Endodermal cell (in vitro differentiated cells): Measurements from ENCODE around the gene SRSF7. TPM values are rescaled to one million over a fixed set of nuclear protein-coding genes. Genes with fewer than 3 reads are reported as not detected.
"Not testable (repeated sequence)": the region's sequence is repeated elsewhere in the genome, so short reads cannot be mapped to it uniquely, and the experiment has no call there.

Experiments
- DNase-seq: peaks from one replicate; pipeline ENCODE4 v3.0.0-alpha.2; 2017
- H3K27ac ChIP-seq: 2 replicates; pipeline ENCODE4 v1.5.1; 2013; ENCODE audit warnings: mild to moderate bottlenecking, low read depth, low read length, moderate library complexity
- H3K27me3 ChIP-seq: 2 replicates; pipeline ENCODE4 v1.6.1; 2013; ENCODE audit warnings: mild to moderate bottlenecking, low read length, moderate library complexity; ENCODE audit not compliant: insufficient read depth, control insufficient read depth, poor library complexity, severe bottlenecking
- H3K36me3 ChIP-seq: 2 replicates; pipeline ENCODE4 v1.7.0; 2013; ENCODE audit warnings: mild to moderate bottlenecking, low read length, moderate library complexity; ENCODE audit not compliant: control insufficient read depth, insufficient read depth
- H3K4me1 ChIP-seq: one replicate; pipeline ENCODE4 v1.7.0; 2013; ENCODE audit warnings: low read length; ENCODE audit not compliant: control insufficient read depth, insufficient read depth
- H3K4me3 ChIP-seq: 2 replicates; pipeline ENCODE4 v1.5.1; 2013; ENCODE audit warnings: mild to moderate bottlenecking, low read length, moderate library complexity
- H3K9ac ChIP-seq: 2 replicates; pipeline ENCODE4 v1.6.1; 2013; ENCODE audit warnings: mild to moderate bottlenecking, low read length, moderate library complexity; ENCODE audit not compliant: poor library complexity, severe bottlenecking; ENCODE audit errors: extremely low read depth
- H3K9me3 ChIP-seq: 2 replicates; pipeline ENCODE4 v1.6.1; 2013; ENCODE audit warnings: mild to moderate bottlenecking, low read length, moderate library complexity; ENCODE audit not compliant: control insufficient read depth
- H3K27ac Mint-ChIP-seq: 2 replicates; pipeline ENCODE4 v1.8.0; 2020; ENCODE audit warnings: mixed read lengths
- H3K27me3 Mint-ChIP-seq: 2 replicates; pipeline ENCODE4 v1.8.0; 2021; ENCODE audit warnings: mild to moderate bottlenecking, mixed read lengths; ENCODE audit not compliant: insufficient read depth
- H3K36me3 Mint-ChIP-seq: 2 replicates; pipeline ENCODE4 v1.8.0; 2020; ENCODE audit warnings: low read depth, mixed read lengths
- H3K4me1 Mint-ChIP-seq: 2 replicates; pipeline ENCODE4 v1.8.0; 2020; ENCODE audit warnings: mixed read lengths
- H3K4me3 Mint-ChIP-seq: 2 replicates; pipeline ENCODE4 v1.8.0; 2020; ENCODE audit warnings: mild to moderate bottlenecking, moderate library complexity, mixed read lengths
- H3K9me3 Mint-ChIP-seq: 2 replicates; pipeline ENCODE4 v1.8.0; 2020; ENCODE audit warnings: mild to moderate bottlenecking, mixed read lengths
- CTCF ChIP-seq: fragments of 200-600 bp; sonication (generic); conservative IDR thresholded peaks from 2 replicates; pipeline ENCODE4 v1.5.0; 2021; ENCODE audit warnings: antibody characterized with exemption, mild to moderate bottlenecking
- WGBS, 2 experiments: methylation state at CpG; one replicate each; pipeline versions ENCODE4 v1.1.5 to v1.1.7; 2013; ENCODE audit warnings: missing lambda C conversion rate in 2 of 2, mixed read lengths in 1 of 2; ENCODE audit not compliant: insufficient coverage in 1 of 2, insufficient read length in 1 of 2; 5-methylcytosine and 5-hydroxymethylcytosine counted together
- total RNA-seq, 2 donors: library from RNA; stranded (reverse); fragmentation: NEBNext Ultra II Directional in 1 of 2; extraction: Animal tissue kit (Norgen Biotek cat#: 25700) in 1 of 2; gene quantifications; 2 replicates in 1 of 2; 3 replicates in 1 of 2; pipeline ENCODE4 v1.2.1, GENCODE V29; 2021

Gene SRSF7
- total RNA-seq, 2 donors from 2014 or later, result 306 to 332 TPM

DNA sequence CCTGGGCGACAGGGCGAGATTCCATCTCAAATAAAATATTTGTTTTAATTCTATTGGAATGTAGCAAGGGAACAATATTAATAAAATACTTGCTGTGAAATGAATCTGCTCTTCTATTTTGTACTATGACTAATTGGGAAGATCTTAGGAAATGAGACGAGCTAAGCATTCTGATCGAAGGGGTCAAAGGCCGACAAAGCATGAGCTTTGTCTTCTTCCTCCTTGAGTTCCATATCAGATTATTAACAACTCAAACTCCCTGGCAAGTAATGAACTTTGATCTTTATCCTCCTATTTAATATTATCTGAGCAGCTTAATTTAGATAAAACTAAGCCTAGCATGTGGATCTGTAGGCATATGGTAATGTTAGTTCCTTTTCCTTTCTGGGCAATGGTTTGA lies 42.4 kb upstream of the SRSF7 start:
- Histone ChIP-seq H3K27ac (no peak overlapping the region), H3K4me3 (no peak overlapping the region), H3K9me3 (no peaks in the 10 kb centered on the region), H3K9ac (no peak overlapping the region), H3K27me3 (no peaks in the 10 kb centered on the region), H3K36me3 (peaks cover 14% of the 10 kb centered on the region), H3K4me1 (peaks cover 4% of the 10 kb centered on the region)
- H3K9me3 Mint-ChIP-seq, result no peaks in the 10 kb centered on the region
- H3K36me3 Mint-ChIP-seq, result peaks cover 6% of the 10 kb centered on the region
- no peak for TF ChIP-seq CTCF
- no peaks in the 10 kb centered on the region for H3K27me3 Mint-ChIP-seq
- no peak overlapping the region for H3K27ac Mint-ChIP-seq
- no peaks in the 10 kb centered on the region for H3K4me1 Mint-ChIP-seq
- no peak overlapping the region for H3K4me3 Mint-ChIP-seq
- 96% methylated on average over 5 of the region's 5 CpGs; no CpG with 5 or more reads in 1 of the 2 experiments for WGBS, 2 experiments
- DNase-seq, result no peak

DNA sequence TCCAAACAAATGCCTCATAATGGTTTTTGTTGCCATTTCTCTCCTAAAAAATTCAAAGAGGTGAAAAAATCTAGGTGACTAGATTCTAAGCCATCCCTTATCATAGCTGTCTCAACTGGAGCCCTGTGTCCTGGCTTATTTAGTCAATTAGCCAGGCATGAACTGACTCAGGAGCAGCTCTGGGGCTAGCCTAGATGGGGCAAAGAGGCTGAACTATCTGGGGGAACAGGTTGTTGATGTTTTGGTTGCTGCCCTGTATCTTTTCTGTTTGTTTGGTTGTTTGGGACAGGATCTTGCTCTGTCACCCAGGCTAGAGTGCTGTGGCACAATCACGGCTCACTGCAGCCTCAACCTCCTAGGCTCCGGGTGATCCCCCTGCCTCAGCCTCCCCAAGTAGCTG lies 41.6 kb upstream of the SRSF7 start:
- Histone ChIP-seq H3K36me3 (peaks cover 6% of the 10 kb centered on the region), H3K27me3 (no peaks in the 10 kb centered on the region), H3K4me1 (peaks cover 4% of the 10 kb centered on the region), H3K4me3 (no peak overlapping the region), H3K9me3 (no peaks in the 10 kb centered on the region), H3K9ac (no peak overlapping the region), H3K27ac (no peak overlapping the region)
- Mint-ChIP-seq H3K9me3 (no peaks in the 10 kb centered on the region), H3K36me3 (no peaks in the 10 kb centered on the region), H3K4me1 (no peaks in the 10 kb centered on the region), H3K4me3 (no peak overlapping the region), H3K27me3 (no peaks in the 10 kb centered on the region), H3K27ac (no peak overlapping the region)
- TF ChIP-seq CTCF, result no peak
- DNase-seq, result no peak
- WGBS, 2 experiments, result 50% methylated on average over 2 of the region's 2 CpGs; no CpG with 5 or more reads in 1 of the 2 experiments

DNA sequence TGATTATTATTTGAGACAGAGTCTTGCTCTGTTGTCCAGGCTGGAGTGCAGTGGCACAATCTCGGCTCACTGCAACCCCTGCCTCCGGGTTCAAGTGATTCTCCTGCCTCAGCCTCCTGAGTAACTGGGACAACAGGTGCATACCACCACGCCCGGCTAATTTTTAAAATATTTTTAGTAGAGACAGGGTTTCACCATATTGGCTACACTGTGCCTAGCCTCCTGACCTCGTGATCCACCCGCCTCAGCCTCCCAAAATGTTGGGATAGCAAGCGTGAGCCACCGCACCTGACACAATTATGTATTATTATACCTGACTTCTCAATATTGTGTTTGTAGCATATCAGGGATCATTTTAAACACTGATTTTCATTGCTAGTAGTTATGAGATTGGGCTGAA lies 41.2 kb upstream of the SRSF7 start:
- not testable (repeated sequence) for H3K27ac Mint-ChIP-seq, H3K4me1 ChIP-seq, DNase-seq, H3K36me3 Mint-ChIP-seq, H3K27me3 Mint-ChIP-seq, H3K4me3 ChIP-seq, H3K9me3 ChIP-seq, H3K4me3 Mint-ChIP-seq, H3K27me3 ChIP-seq, H3K4me1 Mint-ChIP-seq, H3K36me3 ChIP-seq, H3K9me3 Mint-ChIP-seq, H3K27ac ChIP-seq, H3K9ac ChIP-seq
- 95 to 96% methylated on average over 3 to 8 of the region's 8 CpGs for WGBS, 2 experiments

DNA sequence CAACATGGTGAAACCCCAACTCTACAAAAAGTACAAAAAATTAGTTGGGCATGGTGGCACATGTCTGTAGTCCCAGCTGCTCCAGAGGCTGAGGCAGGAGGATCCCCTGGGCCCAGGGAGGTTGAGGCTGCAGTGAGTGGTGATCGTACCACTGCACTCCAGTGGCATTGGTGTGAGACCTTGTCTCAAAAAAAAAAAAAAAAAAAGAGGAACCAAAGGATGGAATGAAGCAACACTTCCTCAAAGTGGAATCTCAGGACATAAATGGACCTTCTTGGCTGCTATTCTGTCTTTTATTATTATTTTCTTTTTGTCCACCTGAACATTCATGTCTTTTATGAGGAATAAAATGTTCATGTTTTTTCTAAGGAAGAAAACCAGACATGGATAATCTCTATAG lies 40.6 kb upstream of the SRSF7 start:
- no peaks in the 10 kb centered on the region for H3K36me3 Mint-ChIP-seq
- no peak overlapping the region for H3K27ac Mint-ChIP-seq
- no peaks in the 10 kb centered on the region for H3K4me1 Mint-ChIP-seq
- H3K4me3 Mint-ChIP-seq, result no peak overlapping the region
- no peaks in the 10 kb centered on the region for H3K27me3 ChIP-seq
- H3K27me3 Mint-ChIP-seq, result no peaks in the 10 kb centered on the region
- no peaks in the 10 kb centered on the region for H3K9me3 ChIP-seq
- DNase-seq, result no peak
- no peaks in the 10 kb centered on the region for H3K9me3 Mint-ChIP-seq
- no peaks in the 10 kb centered on the region for H3K36me3 ChIP-seq
- peaks cover 4% of the 10 kb centered on the region for H3K4me1 ChIP-seq
- 97 to 100% methylated on average over 1 of the region's 1 CpG for WGBS, 2 experiments
- no peak overlapping the region for H3K27ac ChIP-seq
- TF ChIP-seq CTCF, result no peak
- H3K9ac ChIP-seq, result no peak overlapping the region
- H3K4me3 ChIP-seq, result no peak overlapping the region
